ENCODE results near the gene KANSL2.

DNA sequence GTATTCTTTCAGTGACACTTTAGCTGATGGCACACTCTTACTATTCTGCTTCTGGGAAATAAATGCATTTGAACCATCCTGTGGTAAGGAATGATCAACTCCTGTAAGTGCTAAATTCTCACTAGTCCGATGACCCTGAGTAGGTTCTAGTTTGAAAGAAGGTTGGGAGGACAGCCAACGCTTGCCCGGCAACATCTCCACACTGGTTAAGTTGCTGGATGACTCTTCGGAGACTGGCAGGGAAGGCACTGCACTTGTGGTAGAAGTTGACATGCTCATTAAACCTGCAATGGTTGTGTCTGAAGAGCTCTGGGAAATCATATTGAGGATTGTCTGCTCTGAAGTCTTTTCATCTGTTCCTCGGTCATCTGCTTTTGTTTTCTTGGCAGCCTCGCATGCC, 12.0 kb upstream of the KANSL2 start:
- TF ChIP-seq, protein P1, sequence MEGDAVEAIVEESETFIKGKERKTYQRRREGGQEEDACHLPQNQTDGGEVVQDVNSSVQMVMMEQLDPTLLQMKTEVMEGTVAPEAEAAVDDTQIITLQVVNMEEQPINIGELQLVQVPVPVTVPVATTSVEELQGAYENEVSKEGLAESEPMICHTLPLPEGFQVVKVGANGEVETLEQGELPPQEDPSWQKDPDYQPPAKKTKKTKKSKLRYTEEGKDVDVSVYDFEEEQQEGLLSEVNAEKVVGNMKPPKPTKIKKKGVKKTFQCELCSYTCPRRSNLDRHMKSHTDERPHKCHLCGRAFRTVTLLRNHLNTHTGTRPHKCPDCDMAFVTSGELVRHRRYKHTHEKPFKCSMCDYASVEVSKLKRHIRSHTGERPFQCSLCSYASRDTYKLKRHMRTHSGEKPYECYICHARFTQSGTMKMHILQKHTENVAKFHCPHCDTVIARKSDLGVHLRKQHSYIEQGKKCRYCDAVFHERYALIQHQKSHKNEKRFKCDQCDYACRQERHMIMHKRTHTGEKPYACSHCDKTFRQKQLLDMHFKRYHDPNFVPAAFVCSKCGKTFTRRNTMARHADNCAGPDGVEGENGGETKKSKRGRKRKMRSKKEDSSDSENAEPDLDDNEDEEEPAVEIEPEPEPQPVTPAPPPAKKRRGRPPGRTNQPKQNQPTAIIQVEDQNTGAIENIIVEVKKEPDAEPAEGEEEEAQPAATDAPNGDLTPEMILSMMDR (IDR thresholded peaks at IDR 0.05): no peak
- TF ChIP-seq POLR2A (IDR thresholded peaks at IDR 0.05) (no peak), EP300 (IDR thresholded peaks at IDR 0.05) (no peak)

Data from ovary (tissue), 3 donors.